Activated CD4-positive, alpha-beta T cell treated with anti-CD3 and anti-CD28 coated beads, Interleukin-10, Interleukin-2, amounts not matched to agents 100 ng/mL and 50 ng/mL, durations not matched to agents 16 hours and 8 hours (primary cell): ENCODE results near the gene VILL.

Experiments
- DNase-seq: peaks from one replicate; pipeline ENCODE4 v3.0.0-alpha.2; 2020

Gene VILL

DNA sequence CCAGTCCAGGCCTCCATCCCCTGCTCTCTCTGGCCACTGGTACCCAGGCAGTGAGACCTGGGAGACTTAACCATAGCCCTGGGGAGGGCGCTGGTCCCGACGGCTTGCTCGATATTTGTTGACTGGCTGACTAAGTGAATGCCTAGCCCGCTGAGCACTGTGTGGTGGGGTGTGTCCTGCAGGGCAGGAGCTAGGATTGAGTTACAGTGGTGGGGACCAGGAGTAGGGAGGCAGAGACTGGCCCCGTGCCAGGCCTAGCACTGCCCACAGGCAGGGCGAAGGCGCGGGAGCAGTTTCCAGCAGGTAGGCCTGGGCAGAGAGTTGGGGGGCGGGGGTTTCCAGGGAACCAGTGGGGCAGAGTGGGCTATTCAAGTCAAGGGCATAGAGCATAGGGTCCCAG is at the start of gene VILL:
TSS of gene VILL (plus strand) at position 260 of the 400 bp plus-strand sequence. CDS start 2,887 bp downstream, outside the sequence.
- no peak for DNase-seq

DNA sequence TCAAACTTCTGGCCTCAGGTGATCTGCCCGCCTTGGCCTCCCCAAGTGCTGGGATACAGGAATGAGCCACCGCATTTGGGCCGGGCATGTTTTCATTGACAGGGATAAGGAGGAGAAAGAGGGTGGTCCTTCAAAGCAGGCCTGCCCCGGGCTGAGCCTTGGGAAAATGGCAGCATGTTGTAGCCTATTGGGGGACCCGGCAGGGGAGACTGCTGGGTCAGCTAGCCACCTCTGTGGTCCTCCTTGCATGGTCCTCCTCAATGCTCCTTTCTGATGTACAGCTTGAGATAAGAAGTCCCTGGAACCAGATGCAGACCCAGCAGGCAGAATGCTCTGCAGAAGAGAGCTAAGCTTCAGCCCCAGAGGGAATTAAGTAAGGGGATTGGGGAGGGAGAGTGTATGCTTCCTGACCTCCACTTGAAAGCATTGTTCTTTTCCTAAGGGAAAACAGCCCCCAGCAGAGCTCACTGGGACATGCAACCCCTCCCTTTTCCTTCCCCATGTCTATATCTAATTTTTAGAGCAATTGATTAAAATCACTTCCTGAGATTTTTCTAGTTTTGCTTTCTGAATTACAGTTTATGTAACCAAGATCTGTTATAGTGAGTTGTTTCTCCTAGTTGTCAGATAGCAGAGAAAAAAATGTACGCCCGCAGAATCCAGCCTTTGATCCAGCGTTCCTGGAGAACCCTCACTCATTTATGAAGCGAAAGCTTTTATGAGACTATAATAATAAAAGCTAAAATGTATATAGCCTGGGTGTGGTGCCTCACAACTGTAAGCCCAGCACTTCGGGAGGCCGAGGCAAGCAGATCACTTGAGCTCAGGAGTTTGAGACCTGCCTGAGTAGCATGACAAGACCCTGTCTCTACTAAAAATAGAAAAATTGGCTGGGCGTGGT is 48.7 kb upstream of the VILL start:
- no peak for DNase-seq

DNA sequence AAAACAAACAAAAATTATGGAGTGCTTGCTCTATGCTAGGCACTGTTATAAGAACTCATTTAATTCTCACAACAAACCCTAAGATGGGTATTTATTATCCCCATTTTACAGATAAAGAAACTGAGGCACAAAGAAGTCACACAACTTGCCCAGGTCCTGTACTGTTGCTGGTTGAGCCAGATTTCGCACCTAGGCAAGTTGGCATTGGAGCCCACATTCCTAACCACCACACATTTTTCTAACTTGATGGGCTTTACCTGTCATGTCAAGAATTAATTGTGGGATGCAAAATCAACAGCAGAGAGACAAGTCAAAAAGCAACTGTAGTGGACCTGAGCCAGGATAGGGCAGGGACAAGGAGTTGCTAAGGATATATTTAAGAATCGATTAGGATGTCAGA is 47.9 kb upstream of the VILL start:
- DNase-seq: no peak

DNA sequence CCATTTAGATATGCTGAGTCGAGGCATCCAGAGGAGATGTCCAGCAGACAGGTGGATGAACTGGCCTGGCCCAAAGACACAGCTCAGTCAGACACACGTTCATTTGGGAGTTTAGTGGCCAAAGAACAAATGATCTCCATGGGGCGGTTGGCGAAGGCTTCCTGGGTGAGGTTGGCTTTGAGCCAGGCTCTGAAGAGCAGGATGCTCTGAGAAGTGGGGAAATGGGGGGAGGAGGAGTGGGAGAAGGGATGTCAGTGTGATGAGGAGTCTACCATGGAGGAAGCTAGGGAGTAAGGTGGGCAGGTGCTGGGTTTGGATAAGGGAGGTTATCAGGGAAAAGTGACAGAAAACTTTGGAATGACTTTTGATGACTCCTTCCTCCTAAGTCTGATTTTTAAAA is 47.5 kb upstream of the VILL start:
- no peak for DNase-seq

DNA sequence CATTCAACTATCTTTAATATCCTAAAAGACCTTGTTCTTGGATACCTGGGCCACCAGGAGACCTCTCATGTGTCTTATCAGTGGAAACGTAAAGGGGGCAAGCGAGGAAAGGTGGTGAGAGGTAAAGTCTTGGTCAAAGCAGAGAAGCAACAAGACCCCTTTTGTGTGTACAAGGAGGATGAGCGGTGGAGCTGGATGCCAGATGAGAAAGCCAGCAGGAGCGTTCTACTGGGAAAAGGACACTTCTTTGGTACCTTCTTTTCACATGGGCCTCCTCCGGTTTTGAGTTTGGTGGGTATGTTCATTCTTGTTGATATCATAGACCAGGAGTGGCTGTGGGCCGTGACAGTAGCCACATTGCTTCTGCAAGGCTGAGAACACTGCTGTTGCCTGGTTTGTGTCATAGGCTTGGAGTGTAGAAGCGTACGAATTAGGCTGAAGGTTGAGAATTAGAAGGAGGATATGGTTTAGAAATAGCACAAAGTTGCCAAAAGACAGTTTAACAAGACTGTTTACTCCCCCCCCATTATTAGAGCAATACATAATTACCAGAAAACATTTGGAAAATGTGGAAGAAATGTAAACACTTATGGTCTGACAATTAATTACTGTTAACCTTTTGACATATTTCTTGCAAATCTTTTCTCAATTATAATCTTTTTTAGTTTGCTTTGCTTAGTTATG is 46.8 kb upstream of the VILL start:
- DNase-seq: no peak

DNA sequence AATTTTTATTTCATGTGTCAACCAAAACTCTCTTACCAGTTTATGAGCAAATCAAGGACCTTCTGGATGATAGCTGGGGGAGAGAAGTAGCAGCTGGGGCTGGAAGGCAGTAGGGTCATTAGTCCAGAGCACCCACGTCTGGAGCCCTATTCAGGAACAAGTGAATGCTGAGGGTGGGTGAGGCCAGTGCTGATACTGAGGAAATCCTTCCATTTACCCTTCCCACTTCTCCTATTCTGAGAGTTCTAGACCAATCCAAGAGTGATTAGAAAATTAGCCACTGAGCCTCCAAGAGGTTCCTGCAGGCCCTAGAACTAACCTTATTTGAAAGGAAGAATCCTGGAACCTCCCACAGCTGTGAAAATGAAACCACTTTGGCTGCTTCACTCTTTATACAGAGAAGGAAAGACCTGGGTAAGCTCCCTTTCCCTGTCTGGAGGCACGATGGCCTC is 46.2 kb upstream of the VILL start:
- DNase-seq: no peak

DNA sequence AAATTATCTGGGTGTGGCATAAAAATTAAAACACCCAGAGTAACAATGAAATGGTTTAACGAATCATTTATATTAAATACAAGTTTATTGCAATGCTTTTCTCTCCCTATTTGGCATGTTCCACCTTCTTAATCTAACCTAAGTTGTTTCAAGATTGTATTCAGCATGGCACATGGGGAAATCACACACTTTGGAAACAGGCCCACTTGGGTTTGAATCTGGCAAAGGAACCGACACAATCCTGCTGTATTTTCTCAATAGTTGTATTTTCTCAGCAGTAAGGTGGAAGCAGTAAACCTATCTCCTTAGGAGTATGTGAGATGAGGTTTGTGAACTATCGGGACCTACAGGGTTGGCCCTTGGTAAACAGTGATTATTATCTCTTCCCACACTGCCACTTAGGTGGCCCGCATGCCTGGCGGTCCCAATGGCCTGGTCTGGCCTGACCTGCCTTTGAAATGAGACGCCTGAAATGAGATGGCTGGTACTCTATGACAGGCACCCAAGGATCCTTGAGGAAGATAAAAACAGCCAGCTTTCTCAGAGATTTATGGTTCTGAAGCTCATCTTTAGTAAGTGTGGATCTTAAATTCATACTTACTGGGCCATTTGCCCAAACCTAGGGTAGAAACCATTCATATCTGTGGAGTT is 45.3 kb upstream of the VILL start:
- DNase-seq: no peak

DNA sequence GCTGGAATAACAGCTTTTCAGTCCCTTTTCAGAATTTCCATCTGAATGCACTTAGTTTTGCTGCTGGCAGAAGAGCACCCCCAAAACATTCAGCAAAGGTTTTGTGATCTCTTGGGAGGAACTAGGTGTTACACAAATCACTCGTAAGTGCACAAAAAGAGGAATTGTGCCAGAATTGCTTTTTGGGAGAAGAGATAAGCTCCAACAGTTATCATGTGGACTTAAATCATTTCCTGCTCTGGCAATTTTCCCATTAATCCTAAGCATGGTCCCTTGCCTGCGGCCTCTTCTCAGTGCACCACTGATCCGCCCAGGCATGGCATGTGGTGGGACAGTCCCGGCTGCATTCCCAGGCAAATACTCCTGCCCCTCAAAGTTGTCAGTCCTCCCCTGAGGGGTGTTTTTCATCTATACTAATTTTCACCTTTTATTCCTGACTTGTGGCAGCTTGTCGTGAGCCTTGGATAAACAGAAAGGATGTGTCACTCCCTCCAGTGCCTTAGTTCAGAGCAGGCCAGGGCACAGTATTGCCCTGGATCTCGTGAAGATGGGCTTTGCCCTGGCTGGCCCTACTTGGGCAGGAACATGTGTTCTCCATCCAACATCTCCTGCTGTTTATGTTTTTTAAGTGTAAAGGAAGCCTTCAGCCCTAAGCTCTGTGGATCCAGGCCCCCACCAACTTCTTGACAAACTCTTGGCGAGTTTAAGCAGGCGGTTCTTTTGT is 44.6 kb upstream of the VILL start:
- no peak for DNase-seq

DNA sequence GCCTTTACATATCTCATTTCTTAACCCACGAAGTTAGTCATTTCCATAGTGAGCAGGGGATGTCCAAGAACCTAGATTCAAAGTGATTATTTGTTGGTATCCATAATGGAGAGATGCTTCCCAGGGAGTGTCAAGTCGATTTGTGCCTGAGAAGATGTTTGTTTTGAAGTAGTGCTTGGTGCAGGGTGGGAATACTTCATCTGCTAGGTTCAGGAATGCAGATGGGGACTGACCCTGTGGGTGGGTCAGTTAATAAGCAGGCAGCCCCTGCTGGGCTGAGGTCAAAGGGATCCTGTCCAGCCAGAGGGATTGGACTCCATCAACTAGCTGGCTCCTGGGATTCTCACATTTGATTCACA is 44.1 kb upstream of the VILL start:
- DNase-seq: no peak

DNA sequence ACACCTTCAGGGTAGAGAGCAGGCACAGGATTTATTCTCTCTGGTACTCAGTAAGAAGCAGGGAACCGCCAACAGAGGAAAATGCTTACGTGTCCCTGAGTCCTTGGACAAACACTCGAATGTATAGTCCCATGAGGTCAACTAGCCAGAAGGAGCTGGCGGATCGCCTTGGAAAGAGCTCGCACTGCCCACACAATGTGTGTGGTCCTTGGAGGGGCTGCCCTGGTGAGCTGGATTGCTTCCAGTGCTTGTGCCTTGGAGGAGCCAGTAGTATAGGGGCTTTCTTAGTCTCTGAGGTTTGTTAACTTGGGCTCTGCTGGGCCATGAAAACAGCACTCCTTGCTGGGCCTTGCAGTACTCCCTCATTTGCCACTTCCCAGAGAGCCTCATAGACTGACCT is 40.7 kb upstream of the VILL start:
- DNase-seq: no peak

DNA sequence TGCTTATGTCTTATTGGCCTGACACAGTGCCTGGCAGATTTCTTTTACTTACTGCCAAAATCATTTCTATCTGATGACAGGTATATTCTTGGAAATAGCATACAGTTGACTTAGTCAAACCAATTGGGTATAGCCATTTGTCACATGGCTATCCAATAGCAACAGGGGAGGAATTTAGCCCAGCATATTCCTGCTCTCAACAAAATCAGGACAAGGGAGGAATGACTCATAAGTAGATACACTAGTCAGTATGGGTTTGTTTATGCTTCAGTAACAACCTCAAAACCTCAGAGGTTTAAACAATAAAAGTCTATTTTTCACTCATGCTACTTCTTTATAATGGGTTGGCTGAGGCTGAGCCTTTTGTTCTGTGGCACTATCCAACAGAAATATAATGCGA is 38.0 kb upstream of the VILL start:
- DNase-seq: peak; percentile 10

DNA sequence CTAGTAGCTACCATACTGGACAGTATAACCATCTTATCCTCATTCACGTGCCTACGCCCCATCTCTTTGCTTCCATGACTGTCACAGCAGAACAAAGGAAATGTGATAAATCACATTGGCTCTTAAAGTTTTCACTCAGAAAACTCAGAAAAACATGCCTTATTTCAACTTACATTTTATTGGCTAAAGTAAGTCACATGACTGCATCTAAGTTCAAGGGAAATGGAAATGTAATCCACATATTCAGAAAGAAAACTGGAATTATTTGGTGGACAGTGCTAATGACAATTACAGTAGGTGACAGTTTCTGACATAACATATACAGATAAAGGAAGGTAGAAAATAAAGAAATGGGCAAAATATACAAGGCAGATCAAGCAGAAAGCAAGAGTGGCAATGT is 37.4 kb upstream of the VILL start:
- no peak for DNase-seq

DNA sequence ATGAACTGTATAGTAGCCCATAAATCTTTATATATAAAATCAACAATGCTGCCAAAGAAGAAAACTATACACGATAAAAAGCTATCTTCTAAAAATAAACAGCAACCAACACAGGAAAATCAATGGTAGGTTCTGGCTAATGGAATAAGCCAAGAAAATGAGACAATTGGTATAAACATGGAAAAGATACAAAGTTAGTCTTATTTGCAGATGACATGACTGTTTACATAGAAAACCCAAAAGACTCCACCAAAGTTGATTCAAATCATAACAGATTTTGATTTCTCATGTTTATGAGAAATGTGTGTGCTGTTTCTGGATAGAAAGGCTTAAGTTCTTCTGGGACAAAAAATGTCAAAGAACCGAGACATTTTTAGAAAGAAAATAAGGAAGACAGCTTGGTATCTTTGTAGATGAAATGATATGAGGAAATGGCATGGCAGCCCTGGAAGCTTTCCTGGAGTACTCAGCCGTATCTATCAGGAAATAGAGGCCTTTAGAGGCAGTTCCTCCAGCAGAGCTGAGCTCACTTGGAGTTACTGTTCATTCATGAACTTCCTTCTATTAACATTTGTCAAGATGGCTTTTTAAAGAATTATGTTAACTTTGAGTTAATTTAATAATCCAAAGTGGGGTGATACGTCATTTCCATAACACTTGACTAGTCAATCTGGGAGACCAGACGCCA is 36.7 kb upstream of the VILL start:
- no peak for DNase-seq

DNA sequence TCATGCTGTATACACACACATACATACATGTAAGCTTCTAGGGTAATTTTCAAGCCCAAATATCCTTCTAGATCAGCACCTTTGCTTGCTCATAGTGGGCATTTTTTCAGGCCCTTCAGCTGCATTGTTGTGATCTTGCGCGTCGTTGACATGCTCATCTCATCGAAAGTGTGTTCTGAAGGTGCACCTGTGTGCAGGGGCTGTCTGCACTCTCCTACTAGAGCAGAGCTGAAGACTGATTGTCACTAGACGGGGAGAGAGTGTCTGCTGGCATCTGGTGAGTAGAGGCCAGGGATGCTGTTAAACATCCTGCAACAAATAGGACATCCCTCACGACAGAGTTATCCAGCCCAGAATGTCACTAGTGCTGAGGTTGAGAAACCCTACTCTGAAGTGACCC is 35.7 kb upstream of the VILL start:
- DNase-seq: no peak

DNA sequence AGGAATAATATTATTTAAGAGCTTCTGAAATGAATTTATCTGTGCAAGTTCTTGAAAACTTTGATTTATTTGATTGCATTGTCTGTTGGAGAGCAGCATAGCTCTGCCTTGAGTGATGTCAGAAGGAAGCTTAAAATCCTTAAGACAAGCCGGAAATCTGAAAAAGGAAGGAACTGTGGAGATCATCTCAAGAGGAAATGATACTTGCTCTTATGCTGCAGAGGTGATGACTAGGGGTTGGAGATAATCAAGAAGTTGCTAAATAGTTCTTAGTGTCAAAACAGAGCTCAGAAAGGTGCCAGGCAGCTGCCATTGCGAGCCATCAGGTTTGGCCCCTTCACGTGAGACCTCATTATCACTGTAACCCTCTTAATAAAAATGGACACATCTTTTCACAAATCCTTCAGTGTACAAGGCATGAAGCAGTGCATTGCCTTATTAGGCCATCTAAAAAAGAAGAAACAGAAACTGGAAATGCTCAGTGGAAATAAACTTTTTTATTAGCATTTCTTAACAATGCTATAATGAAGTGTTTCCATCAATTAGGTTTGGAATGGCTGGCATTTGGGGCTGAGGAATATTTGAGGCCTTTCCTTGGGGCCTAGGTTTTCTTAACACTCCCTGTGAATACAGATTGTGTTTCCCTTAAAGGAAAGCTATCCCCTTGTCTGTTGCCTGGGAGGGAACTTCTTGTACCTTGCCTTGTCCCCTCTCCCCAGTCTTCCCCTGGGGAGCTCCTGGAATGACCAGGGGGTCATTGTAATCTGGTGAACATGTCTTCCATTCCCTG is 34.5 kb upstream of the VILL start:
- no peak for DNase-seq

DNA sequence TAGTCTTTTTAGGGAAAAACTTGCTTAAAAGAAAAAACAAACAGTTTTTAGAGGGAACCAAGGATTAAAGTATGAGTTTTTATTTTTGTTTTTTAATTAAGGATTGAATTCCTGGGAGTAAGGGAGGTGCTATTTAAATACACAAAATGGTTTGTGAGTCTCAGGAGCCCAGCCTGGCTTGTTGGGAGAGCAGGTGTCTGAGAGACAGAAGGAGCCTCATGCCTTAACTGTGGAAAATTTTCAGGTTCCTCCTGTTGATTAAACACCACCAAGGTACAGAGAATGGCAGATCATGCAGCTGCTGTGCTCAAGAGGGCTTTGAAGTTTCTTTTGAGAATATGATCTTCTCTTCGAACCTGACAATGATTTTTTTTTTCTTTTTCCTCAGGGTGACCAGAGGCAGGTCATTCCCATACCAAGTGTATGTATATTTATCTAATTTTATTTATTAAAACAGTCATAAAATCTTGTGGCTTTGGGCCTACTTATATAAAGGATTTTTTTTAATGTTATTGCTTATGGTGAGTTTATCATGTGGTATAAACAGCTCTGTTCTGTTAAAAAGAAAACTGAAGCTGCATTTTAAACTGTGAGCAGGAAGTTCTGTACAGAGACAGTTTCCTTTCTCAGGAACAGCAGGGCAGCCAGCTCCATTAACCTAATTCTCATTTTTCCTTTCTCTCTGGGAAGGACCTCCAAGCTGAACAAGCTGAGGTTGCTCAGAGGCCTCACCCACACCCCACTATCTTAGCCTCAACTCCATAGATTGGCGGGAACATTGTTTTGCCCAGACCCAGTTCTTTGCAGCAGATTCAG is 33.7 kb upstream of the VILL start:
- no peak for DNase-seq

DNA sequence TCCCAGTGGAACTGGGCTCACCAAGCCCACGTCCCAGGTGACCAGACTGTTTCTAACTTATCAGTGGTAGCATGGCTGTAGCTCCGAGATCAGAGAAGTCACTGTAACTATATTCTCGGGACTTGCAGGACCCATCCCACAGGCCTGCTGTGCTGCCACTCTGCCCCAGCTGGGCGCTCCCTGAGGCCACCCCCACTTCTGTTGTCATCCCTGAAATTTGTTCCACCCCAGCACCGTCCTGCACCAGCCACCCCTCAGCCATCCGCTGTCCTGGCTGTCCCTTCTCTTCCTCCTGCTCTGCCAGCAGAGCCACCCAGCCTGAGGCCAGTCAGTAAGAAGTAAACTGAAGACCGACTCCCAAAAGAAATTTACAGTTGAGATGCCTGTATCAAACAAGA is 33.0 kb upstream of the VILL start:
- no peak for DNase-seq

DNA sequence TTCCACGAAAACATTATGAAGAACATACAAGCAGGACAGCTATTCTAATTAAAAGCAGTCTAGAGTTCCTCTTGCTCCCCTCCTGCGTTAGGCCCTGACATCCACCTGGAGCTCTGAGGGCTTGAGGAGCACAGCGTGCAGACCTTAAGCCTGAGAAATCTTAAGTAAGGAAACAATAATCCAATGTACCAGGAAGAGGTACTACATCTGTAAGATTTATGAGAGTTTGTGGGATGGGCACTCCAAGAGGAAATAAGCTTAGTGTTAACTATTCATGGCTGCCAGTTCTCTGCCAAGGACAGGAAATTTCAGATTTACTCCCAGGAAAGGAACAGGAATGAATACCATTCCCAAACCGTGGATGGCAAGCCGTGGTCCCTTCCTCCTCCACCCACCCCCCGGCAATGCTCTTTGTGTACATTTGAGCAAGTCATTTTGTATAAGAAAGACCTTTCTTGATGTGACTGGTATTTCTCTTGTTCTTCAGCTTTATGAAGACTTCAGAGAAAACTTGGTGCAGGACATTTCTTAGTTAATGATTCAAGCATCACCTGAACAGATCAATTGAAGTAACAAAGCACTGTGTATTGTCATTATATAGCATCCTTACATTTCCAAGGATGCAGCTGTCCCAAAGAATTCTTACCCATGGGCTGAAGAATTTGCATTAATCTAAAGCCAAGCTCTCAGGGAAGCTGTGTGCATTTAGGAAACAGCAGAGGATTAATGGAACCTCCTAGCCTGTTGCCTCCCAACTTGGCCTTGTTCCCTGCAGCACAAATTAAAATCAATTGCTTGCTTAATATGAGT is 28.8 kb upstream of the VILL start:
- no peak for DNase-seq

DNA sequence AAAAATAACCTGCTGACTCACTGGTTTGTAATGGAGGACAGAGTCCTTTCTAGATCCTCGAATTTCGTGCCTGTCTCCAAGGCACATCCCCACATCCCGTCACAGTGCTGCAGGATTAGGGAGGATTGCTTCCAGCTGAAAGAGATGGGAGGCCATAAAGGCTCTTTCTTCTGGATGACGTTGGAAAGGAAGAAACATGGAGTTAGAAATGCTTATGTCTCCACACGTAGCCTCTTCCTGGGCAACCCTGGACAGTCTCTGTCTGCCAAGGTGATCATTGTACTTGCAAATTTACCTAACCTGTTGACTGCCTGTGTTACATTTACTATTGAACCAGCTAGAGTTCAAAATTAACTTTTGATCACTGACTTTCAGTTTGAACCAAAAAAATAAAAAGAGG is 27.6 kb upstream of the VILL start:
- no peak for DNase-seq

DNA sequence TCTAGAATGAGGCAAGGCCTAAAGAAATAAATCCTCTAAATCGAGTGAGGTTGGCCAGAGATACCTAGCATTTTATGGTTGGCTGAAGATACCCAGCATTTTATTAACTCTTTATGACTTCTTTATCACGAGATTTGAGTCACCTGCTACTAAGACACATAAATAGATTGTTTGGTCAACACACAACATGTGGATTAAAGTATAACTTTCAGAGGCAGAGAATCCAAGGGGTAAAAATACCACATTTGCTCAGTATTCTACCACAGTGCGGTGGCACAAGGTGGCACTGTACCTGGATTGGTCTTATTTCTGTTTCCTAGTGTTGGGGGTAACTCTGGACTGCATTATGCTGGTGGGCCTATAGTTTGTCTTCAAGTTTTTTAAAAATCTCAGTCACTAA is 27.0 kb upstream of the VILL start:
- DNase-seq: no peak
